AG04450 (cell line): ENCODE data around the gene NEGR1. TPM values are rescaled to one million over a fixed set of nuclear protein-coding genes. Genes with fewer than 3 reads are reported as not detected.

Experiments
- CTCF ChIA-PET: fragments of 300-600, 350-600 bp; formaldehyde crosslinking; extraction: SDS; loops from one replicate; lab custom pipeline; 2022; ENCODE audit warnings: antibody characterized with exemption, inconsistent platforms; lab: Charles Lee
- POLR2A ChIA-PET: fragments of 350-600 bp; formaldehyde crosslinking; extraction: SDS; loops from one replicate; lab custom pipeline; 2021; ENCODE audit warnings: antibody characterized with exemption, inconsistent platforms; lab: Yijun Ruan, JAX
- DNase-seq: peaks from one replicate; pipeline ENCODE4 v3.0.0-alpha.2; 2011; ENCODE audit warnings: low read depth, low spot score
- H3K27ac ChIP-seq: one replicate; pipeline ENCODE4 v1.5.1; 2012; ENCODE audit warnings: low read depth, low read length, control low read depth
- H3K27me3 ChIP-seq: one replicate; pipeline ENCODE4 v1.6.0; 2012; ENCODE audit warnings: low read length; ENCODE audit not compliant: control insufficient read depth, insufficient read depth
- H3K4me3 ChIP-seq: 2 replicates; pipeline ENCODE4 v1.5.1; 2011; ENCODE audit warnings: mild to moderate bottlenecking, low read depth, low read length, control low read depth
- H3K9me3 ChIP-seq: 2 replicates; pipeline ENCODE4 v1.5.1; 2012; ENCODE audit warnings: low read length; ENCODE audit not compliant: control insufficient read depth, insufficient read depth
- polyA plus RNA-seq: library from polyadenylated mRNA; depleted of rRNA; stranded (reverse); fragments of >200 nt; gene quantifications from 2 replicates; pipeline ENCODE4 v1.2.3, GENCODE V29; 2011
- TF ChIP-seq, protein P1 (sequence below): IDR thresholded peaks from 2 replicates; pipeline ENCODE4 v1.5.1; 2011; ENCODE audit warnings: low read depth, low read length, control low read depth, inconsistent platforms

Gene NEGR1
- polyA plus RNA-seq, 1 experiment: 11.3 TPM

DNA sequence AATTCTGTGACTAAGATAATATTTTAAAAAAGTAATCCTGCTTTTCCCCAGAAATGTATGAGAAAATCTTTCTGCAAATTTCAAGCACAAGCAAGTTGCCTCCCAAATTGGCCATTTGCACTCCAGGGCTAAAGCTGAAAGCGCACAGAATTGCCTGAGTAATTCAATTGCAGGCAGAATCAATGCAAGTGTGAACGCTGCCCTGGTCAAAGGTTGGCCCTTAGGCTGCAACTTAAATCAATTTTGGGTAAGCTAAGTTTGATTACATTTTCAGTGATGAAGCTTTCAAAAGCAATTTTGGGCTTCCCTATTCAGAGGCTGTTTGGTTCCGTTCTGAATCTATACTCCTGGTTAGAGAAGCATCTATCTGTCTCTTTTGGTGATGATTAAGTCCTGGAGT, 699.7 kb downstream of the NEGR1 start:
- no peak for DNase-seq
- H3K27me3 ChIP-seq: no peaks in the 10 kb centered on the region
- no peaks in the 10 kb centered on the region for H3K9me3 ChIP-seq
- ChIA-PET CTCF (no interaction called here), POLR2A (no interaction called here)
- TF ChIP-seq, protein P1, sequence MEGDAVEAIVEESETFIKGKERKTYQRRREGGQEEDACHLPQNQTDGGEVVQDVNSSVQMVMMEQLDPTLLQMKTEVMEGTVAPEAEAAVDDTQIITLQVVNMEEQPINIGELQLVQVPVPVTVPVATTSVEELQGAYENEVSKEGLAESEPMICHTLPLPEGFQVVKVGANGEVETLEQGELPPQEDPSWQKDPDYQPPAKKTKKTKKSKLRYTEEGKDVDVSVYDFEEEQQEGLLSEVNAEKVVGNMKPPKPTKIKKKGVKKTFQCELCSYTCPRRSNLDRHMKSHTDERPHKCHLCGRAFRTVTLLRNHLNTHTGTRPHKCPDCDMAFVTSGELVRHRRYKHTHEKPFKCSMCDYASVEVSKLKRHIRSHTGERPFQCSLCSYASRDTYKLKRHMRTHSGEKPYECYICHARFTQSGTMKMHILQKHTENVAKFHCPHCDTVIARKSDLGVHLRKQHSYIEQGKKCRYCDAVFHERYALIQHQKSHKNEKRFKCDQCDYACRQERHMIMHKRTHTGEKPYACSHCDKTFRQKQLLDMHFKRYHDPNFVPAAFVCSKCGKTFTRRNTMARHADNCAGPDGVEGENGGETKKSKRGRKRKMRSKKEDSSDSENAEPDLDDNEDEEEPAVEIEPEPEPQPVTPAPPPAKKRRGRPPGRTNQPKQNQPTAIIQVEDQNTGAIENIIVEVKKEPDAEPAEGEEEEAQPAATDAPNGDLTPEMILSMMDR: no peak
- no peak overlapping the region for H3K27ac ChIP-seq
- H3K4me3 ChIP-seq: no peak overlapping the region

GRCh38 chr1:71577451-71578131, 704.7 kb downstream of the NEGR1 start:
- H3K4me3 ChIP-seq: no peak overlapping the region
- no peaks in the 10 kb centered on the region for H3K9me3 ChIP-seq
- no peak overlapping the region for H3K27ac ChIP-seq
- no peak for DNase-seq
- CTCF ChIA-PET: interaction anchor here (0.8 to 1.5 kb wide), 2 partner anchors 8 to 496 kb away, joined by 3 read pairs; no protein-coding TSS in a partner anchor
- TF ChIP-seq, protein P1: no peak
- POLR2A ChIA-PET: no interaction called here
- H3K27me3 ChIP-seq: no peaks in the 10 kb centered on the region

DNA sequence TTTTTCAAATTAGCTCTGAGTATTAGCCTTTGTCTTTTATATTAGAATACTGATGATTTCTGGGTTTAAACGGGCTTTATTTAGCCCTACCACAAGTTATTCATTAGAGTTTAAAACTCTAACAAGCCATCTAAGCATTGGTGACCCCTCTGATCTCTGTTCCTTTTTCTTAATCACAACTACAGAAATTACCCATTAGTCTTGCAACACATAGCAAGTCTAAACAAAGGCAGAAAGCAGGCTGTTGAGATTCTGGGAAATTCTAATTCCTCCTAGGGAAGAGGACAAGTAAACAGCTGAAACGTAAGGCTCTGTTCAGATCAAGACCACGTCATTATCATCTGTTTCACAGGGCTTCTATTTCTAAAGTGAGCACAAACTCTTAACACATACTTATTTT, 710.3 kb downstream of the NEGR1 start:
- Histone ChIP-seq H3K27ac (no peak overlapping the region), H3K4me3 (no peak overlapping the region), H3K9me3 (no peaks in the 10 kb centered on the region), H3K27me3 (no peaks in the 10 kb centered on the region)
- TF ChIP-seq, protein P1: no peak
- ChIA-PET CTCF (interaction anchor here (0.6 to 0.7 kb wide), 2 partner anchors 92 to 375 kb away, joined by 3 to 6 read pairs; no protein-coding TSS in a partner anchor), POLR2A (no interaction called here)
- peak; percentile 34 for DNase-seq

DNA sequence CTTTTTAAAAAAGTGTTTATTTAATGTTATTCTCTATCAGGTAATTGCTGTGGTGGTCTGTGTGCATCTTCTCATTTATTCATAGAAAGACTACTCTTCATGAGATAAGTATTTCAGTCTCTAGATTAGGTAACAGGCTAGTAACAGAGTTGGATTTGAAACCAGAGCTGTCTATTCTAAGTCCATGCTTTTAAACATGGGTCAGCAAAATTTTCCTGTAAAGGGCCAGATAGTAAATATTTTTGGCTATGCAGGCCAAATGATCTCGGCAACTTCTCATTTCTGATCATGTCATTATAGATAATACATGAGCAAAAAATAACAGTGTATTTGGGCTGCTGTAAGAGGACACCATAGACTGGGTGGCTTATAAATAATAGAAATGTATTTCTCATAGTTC, 715.9 kb downstream of the NEGR1 start:
- DNase-seq: no peak
- Histone ChIP-seq H3K9me3 (no peaks in the 10 kb centered on the region), H3K27me3 (no peaks in the 10 kb centered on the region), H3K4me3 (no peak overlapping the region), H3K27ac (no peak overlapping the region)
- ChIA-PET CTCF (interaction anchor here (1.5 kb wide), 1 partner anchor 472 kb away, joined by 3 read pairs; no protein-coding TSS in a partner anchor), POLR2A (no interaction called here)
- TF ChIP-seq, protein P1: no peak

- Histone ChIP-seq H3K9me3 (no peaks in the 10 kb centered on the region), H3K27me3 (no peaks in the 10 kb centered on the region), H3K4me3 (no peak overlapping the region), H3K27ac (no peak overlapping the region)
- no peak for DNase-seq
- TF ChIP-seq, protein P1: no peak
- ChIA-PET CTCF (no interaction called here), POLR2A (no interaction called here)
These were observed 716.5 kb downstream of the NEGR1 start for GRCh38 chr1:71565831-71566230.
